ENCODE measurements around the gene COPB2. TPM values are rescaled to one million over a fixed set of nuclear protein-coding genes. Genes with fewer than 3 reads are reported as not detected.

The COPB2 gene
- total RNA-seq, 2 donors from 2014 or later, result 161 to 184 TPM

- no peaks in the 10 kb centered on the region for H3K27me3 ChIP-seq (ENCODE audit: control insufficient read depth, insufficient read depth, low read length, poor library complexity, severe bottlenecking)
Measured at GRCh38 chr3:139380575-139380974, 8.9 kb downstream of the COPB2 start.

GRCh38 chr3:139378587-139379241, 10.7 kb downstream of the COPB2 start:
- Mint-ChIP-seq H3K9me3 (no peaks in the 10 kb centered on the region), H3K27ac (peak overlapping the region; percentile 55)
- H3K36me3 ChIP-seq (ENCODE audit: control insufficient read depth, insufficient read depth, low read length), result peaks cover 91% of the 10 kb centered on the region

More at GRCh38 chr3:139380575-139380974, 8.9 kb downstream of the COPB2 start:
- H3K4me3 Mint-ChIP-seq, result no peak overlapping the region
- Histone ChIP-seq H3K27ac (ENCODE audit: low read depth, low read length) (no peak overlapping the region), H3K36me3 (ENCODE audit: control insufficient read depth, insufficient read depth, low read length) (peaks cover 85% of the 10 kb centered on the region), H3K4me3 (ENCODE audit: low read length) (no peak overlapping the region), H3K4me1 (ENCODE audit: control insufficient read depth, insufficient read depth, low read length) (no peaks in the 10 kb centered on the region), H3K9me3 (ENCODE audit: control insufficient read depth, low read length) (no peaks in the 10 kb centered on the region), H3K9ac (ENCODE audit: extremely low read depth, low read length, poor library complexity, severe bottlenecking) (no peak overlapping the region)
- no peaks in the 10 kb centered on the region for H3K9me3 Mint-ChIP-seq
- no peak for TF ChIP-seq CTCF (conservative IDR thresholded peaks at IDR 0.05)
- no peak for DNase-seq
- H3K36me3 Mint-ChIP-seq (ENCODE audit: low read depth), result peaks cover 53% of the 10 kb centered on the region
- H3K27me3 Mint-ChIP-seq (ENCODE audit: insufficient read depth), result no peaks in the 10 kb centered on the region
- WGBS, 2 experiments (ENCODE audit: insufficient coverage in 1 of 2, insufficient read length in 1 of 2), result 96 to 100% methylated on average over 1 to 4 of the region's 4 CpGs
- H3K4me1 Mint-ChIP-seq, result peaks cover 5% of the 10 kb centered on the region
- no peak overlapping the region for H3K27ac Mint-ChIP-seq

DNA sequence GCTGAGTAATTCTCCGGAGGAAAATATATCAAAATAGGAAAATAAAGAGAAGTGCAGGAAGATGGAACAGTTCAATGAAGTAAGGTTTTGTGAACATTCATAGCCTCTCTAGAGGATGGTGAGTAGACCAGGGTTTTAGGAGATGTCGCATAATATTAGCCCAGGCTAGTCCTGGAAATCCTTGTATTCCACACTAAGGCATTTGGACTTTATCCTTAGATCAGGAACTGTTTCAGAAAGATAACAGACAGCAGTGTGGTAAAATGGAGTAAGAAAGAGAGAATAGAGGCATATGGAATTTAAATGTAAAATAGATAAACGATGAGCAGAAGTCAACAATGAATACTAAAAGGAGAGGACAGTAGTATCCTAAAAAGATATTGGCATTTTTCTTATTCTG, 12.1 kb downstream of the COPB2 start:
- no peak for TF ChIP-seq CTCF (conservative IDR thresholded peaks at IDR 0.05)
- no peaks in the 10 kb centered on the region for H3K27me3 ChIP-seq (ENCODE audit: control insufficient read depth, insufficient read depth, low read length, poor library complexity, severe bottlenecking)
- peaks cover 94% of the 10 kb centered on the region for H3K36me3 ChIP-seq (ENCODE audit: control insufficient read depth, insufficient read depth, low read length)
- H3K9ac ChIP-seq (ENCODE audit: extremely low read depth, low read length, poor library complexity, severe bottlenecking), result no peak overlapping the region
- H3K4me3 ChIP-seq (ENCODE audit: low read length), result no peak overlapping the region
- H3K4me1 ChIP-seq (ENCODE audit: control insufficient read depth, insufficient read depth, low read length), result no peaks in the 10 kb centered on the region
- no peaks in the 10 kb centered on the region for H3K9me3 ChIP-seq (ENCODE audit: control insufficient read depth, low read length)
- WGBS, 2 experiments (ENCODE audit: insufficient coverage in 1 of 2, insufficient read length in 1 of 2), result 94 to 96% methylated on average over 3 of the region's 3 CpGs
- Mint-ChIP-seq H3K27ac (no peak overlapping the region), H3K36me3 (ENCODE audit: low read depth) (peaks cover 70% of the 10 kb centered on the region), H3K27me3 (ENCODE audit: insufficient read depth) (no peaks in the 10 kb centered on the region), H3K9me3 (no peaks in the 10 kb centered on the region), H3K4me1 (peaks cover 5% of the 10 kb centered on the region), H3K4me3 (no peak overlapping the region)
- no peak for DNase-seq
- H3K27ac ChIP-seq (ENCODE audit: low read depth, low read length), result no peak overlapping the region

More at GRCh38 chr3:139378587-139379241, 10.7 kb downstream of the COPB2 start:
- no peak for DNase-seq
- peaks cover 5% of the 10 kb centered on the region for H3K4me1 Mint-ChIP-seq
- no peaks in the 10 kb centered on the region for H3K27me3 Mint-ChIP-seq (ENCODE audit: insufficient read depth)
- H3K4me3 Mint-ChIP-seq, result no peak overlapping the region
- Histone ChIP-seq H3K27me3 (ENCODE audit: control insufficient read depth, insufficient read depth, low read length, poor library complexity, severe bottlenecking) (no peaks in the 10 kb centered on the region), H3K4me3 (ENCODE audit: low read length) (no peak overlapping the region), H3K4me1 (ENCODE audit: control insufficient read depth, insufficient read depth, low read length) (no peaks in the 10 kb centered on the region), H3K27ac (ENCODE audit: low read depth, low read length) (no peak overlapping the region), H3K9ac (ENCODE audit: extremely low read depth, low read length, poor library complexity, severe bottlenecking) (no peak overlapping the region), H3K9me3 (ENCODE audit: control insufficient read depth, low read length) (no peaks in the 10 kb centered on the region)
- WGBS, 2 experiments (ENCODE audit: insufficient coverage in 1 of 2, insufficient read length in 1 of 2), result 91 to 100% methylated on average over 3 of the region's 3 CpGs
- H3K36me3 Mint-ChIP-seq (ENCODE audit: low read depth), result peaks cover 63% of the 10 kb centered on the region
- no peak for TF ChIP-seq CTCF (conservative IDR thresholded peaks at IDR 0.05)
